ENCODE measurements around the gene UGGT2. TPM values are rescaled to one million over a fixed set of nuclear protein-coding genes. Genes with fewer than 3 reads are reported as not detected.

The UGGT2 gene
- total and polyA plus RNA-seq, 9 of the 15 experiments (the other 6 are each of a cell fraction or from before 2014, with no cell fraction given): 3.5 to 24.5 (median 18.3) TPM

- no peak for TF ChIP-seq ATF4 (CRISPR knock-in tag; IDR thresholded peaks at IDR 0.05)
- TF ChIP-seq BMI1 (IDR thresholded peaks at IDR 0.05; ENCODE audit: low read length): no peak
- TF ChIP-seq ZNF655 (CRISPR knock-in tag; IDR thresholded peaks at IDR 0.05): no peak
- no peak for TF ChIP-seq ZNF644 (tag; IDR thresholded peaks at IDR 0.05; ENCODE audit: low read depth)
Measured at GRCh38 chr13:95918860-95919259, 134.3 kb downstream of the UGGT2 start (continued).

- DNase-seq (ENCODE audit: extremely low read depth in 1 of 4, low spot score in 3 of 4): no peak
- H3K27me3 ChIP-seq (ENCODE audit: control insufficient read depth in 2 of 2, insufficient read depth in 2 of 2, low read length in 2 of 2): no peaks in the 10 kb centered on the region
- ATAC-seq: no peak
- H3K9ac ChIP-seq (ENCODE audit: insufficient read depth in 1 of 2, low read depth in 2 of 2, low read length in 2 of 2): no peak overlapping the region
- no peaks in the 10 kb centered on the region for H3K9me3 ChIP-seq (replicated peaks; ENCODE audit: control insufficient read depth, insufficient read depth, low read depth, low read length)
- FAIRE-seq: no peak
- BruUV-seq (replicated peaks): no TSS peak
- H2AFZ ChIP-seq (ENCODE audit: low read depth, low read length): no peak overlapping the region
- no peaks in the 10 kb centered on the region for H3K9me1 ChIP-seq (ENCODE audit: control insufficient read depth, insufficient read depth, low read length)
- CTCF ChIA-PET (ENCODE audit: low intra/inter-chr PET ratio): no interaction called here
- POLR2A ChIA-PET: no interaction called here
- no peak overlapping the region for H3K4me2 ChIP-seq (ENCODE audit: insufficient read depth, low read length)
- no peaks in the 10 kb centered on the region for H4K20me1 ChIP-seq (replicated peaks; ENCODE audit: control insufficient read depth, insufficient read depth, low read length)
- H3K36me3 ChIP-seq (ENCODE audit: control insufficient read depth, insufficient read depth, low read length): no peaks in the 10 kb centered on the region
- H3K4me3 ChIP-seq: no peak overlapping the region
- H3K27ac ChIP-seq (ENCODE audit: extremely low read depth, low read depth, low read length): no peak overlapping the region
- H3K4me1 ChIP-seq (replicated peaks in 1 of 2; ENCODE audit: control insufficient read depth in 2 of 2, insufficient read depth in 2 of 2, low read length in 2 of 2): no peaks in the 10 kb centered on the region
- intact Hi-C loops (cut with micrococcal nuclease): no loop called here
- 95% methylated on average over 2 of the region's 2 CpGs for WGBS (ENCODE audit: insufficient coverage, low coverage, missing lambda C conversion rate)
- in situ Hi-C loops (cut with MboI): no loop called here
- no peaks in the 10 kb centered on the region for H3K79me2 ChIP-seq (ENCODE audit: control insufficient read depth, insufficient read depth, low read length)
- no peak for TF ChIP-seq FOXM1 (IDR thresholded peaks at IDR 0.05; ENCODE audit: low read depth)
- no peak for TF ChIP-seq FOXM1 (CRISPR knock-in tag; IDR thresholded peaks at IDR 0.05; ENCODE audit: low read depth)
- TF ChIP-seq ZBTB7A (IDR thresholded peaks at IDR 0.05; ENCODE audit: borderline replicate concordance, control insufficient read depth, low read depth, low read length): no peak
- no peak for TF ChIP-seq MCM3 (IDR thresholded peaks at IDR 0.05)
- TF ChIP-seq RBM39 (optimal IDR thresholded peaks at IDR 0.05; ENCODE audit: low read depth, low read length): no peak
- TF ChIP-seq TAF9B (IDR thresholded peaks at IDR 0.05; ENCODE audit: partially characterized antibody): no peak
- TF ChIP-seq TCFL5 (CRISPR knock-in tag; conservative IDR thresholded peaks at IDR 0.05): no peak
- no peak for TF ChIP-seq MAFF (IDR thresholded peaks at IDR 0.05; ENCODE audit: low read length)
- no peak for TF ChIP-seq SAP30 (IDR thresholded peaks at IDR 0.05; ENCODE audit: borderline replicate concordance, insufficient read depth, low read depth, low read length, poor library complexity, severe bottlenecking)
- no peak for TF ChIP-seq THAP12 (CRISPR knock-in tag; IDR thresholded peaks at IDR 0.05)
Measured at GRCh38 chr13:95914991-95915501, 138.2 kb downstream of the UGGT2 start.
